Ramos (cell line): ENCODE results near the gene MYO16.

Source experiments
- in situ Hi-C: fragments of 300-500 bp; cut with MboI; formaldehyde crosslinking; loops from one replicate; pipeline ENCODE4 v1.14.3; 2022; ENCODE audit warnings: low sequenced_read_pairs; ENCODE audit not compliant: unreplicated experiment

Gene MYO16

GRCh38 chr13:108629181-108629752, at the start of gene MYO16:
MYO16 (plus strand) TSS chr13:108629611; CDS start chr13:108629845, 234 bp downstream.
- in situ Hi-C loops, result no loop called here

- in situ Hi-C loops, result no loop called here
Measured at GRCh38 chr13:108586826-108587225, 42.6 kb upstream of the MYO16 start.

- in situ Hi-C loops, result no loop called here
Measured at GRCh38 chr13:108588516-108588915, 40.9 kb upstream of the MYO16 start.

- in situ Hi-C loops, result no loop called here
Measured at GRCh38 chr13:108594153-108594552, 35.3 kb upstream of the MYO16 start.

GRCh38 chr13:108595436-108596274, 33.8 kb upstream of the MYO16 start:
- in situ Hi-C loops, result no loop called here

GRCh38 chr13:108597943-108598342, 31.5 kb upstream of the MYO16 start:
- in situ Hi-C loops, result no loop called here

- in situ Hi-C loops, result no loop called here
Measured at GRCh38 chr13:108606424-108606823, 23.0 kb upstream of the MYO16 start.

- in situ Hi-C loops, result no loop called here
Measured at GRCh38 chr13:108609353-108609752, 20.1 kb upstream of the MYO16 start.

GRCh38 chr13:108610507-108610906, 18.9 kb upstream of the MYO16 start:
- in situ Hi-C loops, result no loop called here

GRCh38 chr13:108615241-108615640, 14.2 kb upstream of the MYO16 start:
- in situ Hi-C loops, result no loop called here

GRCh38 chr13:108618233-108618632, 11.2 kb upstream of the MYO16 start:
- in situ Hi-C loops, result no loop called here

- in situ Hi-C loops, result no loop called here
Measured at GRCh38 chr13:108621462-108621861, 7.9 kb upstream of the MYO16 start.

GRCh38 chr13:108624108-108624507, 5.3 kb upstream of the MYO16 start:
- in situ Hi-C loops, result no loop called here

- in situ Hi-C loops, result no loop called here
Measured at GRCh38 chr13:108624979-108625378, 4.4 kb upstream of the MYO16 start.

- in situ Hi-C loops, result no loop called here
Measured at GRCh38 chr13:108629988-108630387, 577 bp downstream of the MYO16 start.

GRCh38 chr13:108632649-108633167, 3.3 kb downstream of the MYO16 start:
- in situ Hi-C loops, result no loop called here

- in situ Hi-C loops, result no loop called here
Measured at GRCh38 chr13:108638901-108639300, 9.5 kb downstream of the MYO16 start.

GRCh38 chr13:108643646-108644353, 14.4 kb downstream of the MYO16 start:
- in situ Hi-C loops, result no loop called here

- in situ Hi-C loops, result no loop called here
Measured at GRCh38 chr13:108645376-108645775, 16.0 kb downstream of the MYO16 start.

- in situ Hi-C loops, result no loop called here
Measured at GRCh38 chr13:108650271-108650670, 20.9 kb downstream of the MYO16 start.

GRCh38 chr13:108656742-108657141, 27.3 kb downstream of the MYO16 start:
- in situ Hi-C loops, result no loop called here
